ENCODE measurements around the gene VAV3. TPM values are rescaled to one million over a fixed set of nuclear protein-coding genes. Genes with fewer than 3 reads are reported as not detected.
A peak's percentile ranks its signal among the peaks of the same experiment; 100 is the strongest.

Gene VAV3
- total RNA-seq, 5 donors from 2014 or later (not counting 1 experiment from before 2014, with no cell fraction given) = 3.7 to 13.4 (median 4.6) TPM

DNA sequence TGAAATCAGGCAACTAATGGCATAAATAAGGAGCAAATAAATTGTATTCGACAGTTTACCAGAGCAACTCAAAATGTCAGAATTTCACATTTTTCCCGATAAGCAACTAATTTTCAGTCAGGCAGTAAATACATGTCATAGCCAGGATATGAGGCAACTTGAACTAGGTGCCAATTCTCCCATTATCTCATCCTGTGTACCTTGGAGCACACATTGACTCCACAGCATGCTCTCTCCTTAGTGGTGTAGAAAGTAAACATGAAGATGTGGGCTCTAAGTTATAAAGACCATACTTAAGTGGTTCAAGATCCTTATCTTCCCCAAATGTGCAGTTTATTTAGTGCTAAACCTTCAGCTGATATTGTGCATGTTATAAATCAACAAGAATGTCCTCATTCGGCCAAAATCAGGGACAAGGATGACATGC lies 197.8 kb downstream of the VAV3 start:
- H3K4me3 ChIP-seq (ENCODE audit: control insufficient read depth in 1 of 2, extremely low read depth in 1 of 2, low read length in 1 of 2) = no peak overlapping the region
- no peaks in the 10 kb centered on the region for H3K9me3 ChIP-seq
- CTCF ChIA-PET = no interaction called here
- H3K36me3 Mint-ChIP-seq = peaks cover 33% of the 10 kb centered on the region
- DNase-seq (no peak), ATAC-seq (replicated peaks in 1 of 4) (no peak)
- POLR2A ChIA-PET = no interaction called here
- no peaks in the 10 kb centered on the region for H3K4me1 ChIP-seq (ENCODE audit: control insufficient read depth in 1 of 2, extremely low read depth in 1 of 2, insufficient read depth in 2 of 2, low read length in 2 of 2)
- no peaks in the 10 kb centered on the region for H3K9me3 Mint-ChIP-seq
- no peak overlapping the region for H3K27ac ChIP-seq (ENCODE audit: low read length)
- no CpG with 5 or more reads among the region's 3 CpGs for WGBS (ENCODE audit: insufficient coverage)
- H3K4me1 Mint-ChIP-seq = no peaks in the 10 kb centered on the region
- no peak overlapping the region for H3K27ac Mint-ChIP-seq
- H3K27me3 ChIP-seq (replicated peaks in 1 of 2; ENCODE audit: control insufficient read depth in 2 of 2, extremely low read depth in 1 of 2, insufficient read depth in 2 of 2, low read length in 1 of 2) = no peaks in the 10 kb centered on the region
- no peaks in the 10 kb centered on the region for H3K27me3 Mint-ChIP-seq
- no peak overlapping the region for H3K4me3 Mint-ChIP-seq
- peaks cover 0 to 17% of the 10 kb centered on the region in 2 donors for H3K36me3 ChIP-seq (ENCODE audit: control insufficient read depth in 2 of 2, extremely low read depth in 1 of 2, insufficient read depth in 1 of 2, low read length in 1 of 2)

DNA sequence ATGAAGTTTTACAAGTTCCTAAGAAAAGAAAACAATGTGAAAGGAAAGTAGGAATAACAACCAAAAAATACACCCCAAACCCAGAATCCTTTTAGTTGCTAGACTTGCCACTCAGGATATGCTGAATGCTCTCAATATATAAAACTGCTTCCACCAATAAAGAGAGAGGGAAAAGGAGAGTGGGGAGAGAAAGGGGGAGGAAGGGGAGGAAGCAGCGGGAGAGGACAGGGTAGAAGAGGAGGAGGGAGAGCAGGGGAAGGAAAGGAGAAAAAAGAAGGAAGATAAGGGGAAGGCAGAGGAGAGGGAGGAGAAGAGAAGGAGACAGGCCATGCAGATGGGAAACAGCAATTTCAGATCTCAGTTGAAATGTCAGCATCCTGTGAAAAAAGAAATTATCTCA lies 198.4 kb downstream of the VAV3 start:
- WGBS (ENCODE audit: insufficient coverage) = no CpG with 5 or more reads among the region's 1 CpG
- H3K27me3 ChIP-seq (replicated peaks in 1 of 2; ENCODE audit: control insufficient read depth in 2 of 2, extremely low read depth in 1 of 2, insufficient read depth in 2 of 2, low read length in 1 of 2) = no peaks in the 10 kb centered on the region
- no peak overlapping the region for H3K27ac ChIP-seq (ENCODE audit: low read length)
- H3K36me3 Mint-ChIP-seq = peaks cover 33% of the 10 kb centered on the region
- no peak overlapping the region for H3K27ac Mint-ChIP-seq
- no peak for DNase-seq
- H3K4me3 Mint-ChIP-seq = no peak overlapping the region
- H3K9me3 Mint-ChIP-seq = no peaks in the 10 kb centered on the region
- H3K27me3 Mint-ChIP-seq = no peaks in the 10 kb centered on the region
- CTCF ChIA-PET = interaction anchor here in 1 of 2 donors (0.6 kb wide), 2 partner anchors 8 to 15 kb away, joined by 3 read pairs; no protein-coding TSS in a partner anchor
- no peaks in the 10 kb centered on the region for H3K4me1 Mint-ChIP-seq
- ATAC-seq (replicated peaks in 1 of 4) = no peak
- peaks cover 0 to 14% of the 10 kb centered on the region in 2 donors for H3K36me3 ChIP-seq (ENCODE audit: control insufficient read depth in 2 of 2, extremely low read depth in 1 of 2, insufficient read depth in 1 of 2, low read length in 1 of 2)
- POLR2A ChIA-PET = no interaction called here
- H3K9me3 ChIP-seq = no peaks in the 10 kb centered on the region
- H3K4me1 ChIP-seq (ENCODE audit: control insufficient read depth in 1 of 2, extremely low read depth in 1 of 2, insufficient read depth in 2 of 2, low read length in 2 of 2) = no peaks in the 10 kb centered on the region
- no peak overlapping the region for H3K4me3 ChIP-seq (ENCODE audit: control insufficient read depth in 1 of 2, extremely low read depth in 1 of 2, low read length in 1 of 2)

DNA sequence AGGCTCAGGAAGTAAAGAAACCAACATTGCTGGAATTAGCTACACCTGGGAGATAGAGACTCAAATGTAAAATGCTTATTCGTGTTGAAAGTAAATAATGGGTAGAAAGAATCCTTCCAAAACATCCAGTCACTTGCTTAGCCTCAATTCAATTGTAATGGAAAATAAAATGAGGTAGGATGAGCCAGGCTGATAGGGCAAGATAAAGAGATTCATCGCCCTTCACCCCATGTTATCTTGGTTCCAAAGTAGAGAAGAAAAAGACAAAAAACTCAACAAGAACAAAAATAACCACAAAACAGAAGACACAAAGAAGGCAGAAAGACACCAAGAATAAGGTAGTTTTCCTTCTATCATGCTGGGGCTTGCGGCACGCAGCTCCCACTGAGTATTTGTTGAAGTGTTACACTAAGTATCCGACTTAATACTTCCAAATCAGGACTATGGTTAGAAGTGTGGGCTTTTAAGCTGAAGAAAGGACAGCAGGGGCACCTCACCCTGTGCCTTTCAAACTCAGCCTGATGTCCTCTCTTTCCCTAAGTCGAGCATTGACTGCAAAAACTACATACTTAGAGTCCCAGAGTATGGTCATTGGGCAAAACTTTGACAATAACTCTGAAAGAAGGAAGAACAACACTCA lies 202.1 kb downstream of the VAV3 start:
- H3K27me3 Mint-ChIP-seq = no peaks in the 10 kb centered on the region
- no peaks in the 10 kb centered on the region for H3K9me3 ChIP-seq
- no peak overlapping the region for H3K27ac Mint-ChIP-seq
- H3K9me3 Mint-ChIP-seq = no peaks in the 10 kb centered on the region
- no CpG with 5 or more reads among the region's 6 CpGs for WGBS (ENCODE audit: insufficient coverage)
- H3K36me3 Mint-ChIP-seq = peaks cover 28% of the 10 kb centered on the region
- no peaks in the 10 kb centered on the region for H3K4me1 ChIP-seq (ENCODE audit: control insufficient read depth in 1 of 2, extremely low read depth in 1 of 2, insufficient read depth in 2 of 2, low read length in 2 of 2)
- ChIA-PET POLR2A (interaction anchor here in 1 of 2 donors (0.6 kb wide), 1 partner anchor 1147 kb away, joined by 6 read pairs; no protein-coding TSS in a partner anchor), CTCF (no interaction called here)
- no peak overlapping the region for H3K4me3 ChIP-seq (ENCODE audit: control insufficient read depth in 1 of 2, extremely low read depth in 1 of 2, low read length in 1 of 2)
- no peaks in the 10 kb centered on the region for H3K27me3 ChIP-seq (replicated peaks in 1 of 2; ENCODE audit: control insufficient read depth in 2 of 2, extremely low read depth in 1 of 2, insufficient read depth in 2 of 2, low read length in 1 of 2)
- DNase-seq (no peak), ATAC-seq (replicated peaks in 1 of 4) (no peak)
- H3K4me3 Mint-ChIP-seq = no peak overlapping the region
- H3K4me1 Mint-ChIP-seq = no peaks in the 10 kb centered on the region
- H3K27ac ChIP-seq (ENCODE audit: low read length) = no peak overlapping the region
- peaks cover 0 to 7% of the 10 kb centered on the region in 2 donors for H3K36me3 ChIP-seq (ENCODE audit: control insufficient read depth in 2 of 2, extremely low read depth in 1 of 2, insufficient read depth in 1 of 2, low read length in 1 of 2)

DNA sequence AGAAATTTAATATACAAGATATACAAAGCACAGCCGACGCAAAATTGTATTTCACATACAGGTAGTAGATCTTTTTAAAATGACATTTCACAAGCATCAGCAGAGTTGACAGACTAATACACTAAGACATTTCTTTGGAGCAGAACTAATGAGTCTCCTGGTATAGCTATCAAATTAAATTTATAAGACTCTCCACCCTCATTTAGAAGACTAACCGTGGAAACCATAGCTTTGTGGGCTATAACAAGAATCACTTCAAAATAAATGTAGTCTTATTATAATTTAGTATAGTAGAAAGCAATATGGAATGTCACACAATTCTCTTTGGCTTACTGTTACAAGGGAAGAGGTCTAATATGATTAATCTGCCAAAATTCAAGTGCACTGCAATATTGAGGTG lies 204.9 kb downstream of the VAV3 start:
- H3K27me3 ChIP-seq (replicated peaks in 1 of 2; ENCODE audit: control insufficient read depth in 2 of 2, extremely low read depth in 1 of 2, insufficient read depth in 2 of 2, low read length in 1 of 2) = no peaks in the 10 kb centered on the region
- DNase-seq = no peak
- POLR2A ChIA-PET = no interaction called here
- H3K4me1 ChIP-seq (ENCODE audit: control insufficient read depth in 1 of 2, extremely low read depth in 1 of 2, insufficient read depth in 2 of 2, low read length in 2 of 2) = no peaks in the 10 kb centered on the region
- Mint-ChIP-seq H3K27ac (no peak overlapping the region), H3K9me3 (no peaks in the 10 kb centered on the region), H3K4me3 (no peak overlapping the region), H3K36me3 (peaks cover 34% of the 10 kb centered on the region), H3K4me1 (no peaks in the 10 kb centered on the region), H3K27me3 (no peaks in the 10 kb centered on the region)
- CTCF ChIA-PET = no interaction called here
- H3K27ac ChIP-seq (ENCODE audit: low read length) = no peak overlapping the region
- no peak overlapping the region for H3K4me3 ChIP-seq (ENCODE audit: control insufficient read depth in 1 of 2, extremely low read depth in 1 of 2, low read length in 1 of 2)
- H3K9me3 ChIP-seq = no peaks in the 10 kb centered on the region
- WGBS (ENCODE audit: insufficient coverage) = no CpG with 5 or more reads among the region's 3 CpGs
- peaks cover 0 to 3% of the 10 kb centered on the region in 2 donors for H3K36me3 ChIP-seq (ENCODE audit: control insufficient read depth in 2 of 2, extremely low read depth in 1 of 2, insufficient read depth in 1 of 2, low read length in 1 of 2)
- no peak for ATAC-seq (replicated peaks in 1 of 4)

DNA sequence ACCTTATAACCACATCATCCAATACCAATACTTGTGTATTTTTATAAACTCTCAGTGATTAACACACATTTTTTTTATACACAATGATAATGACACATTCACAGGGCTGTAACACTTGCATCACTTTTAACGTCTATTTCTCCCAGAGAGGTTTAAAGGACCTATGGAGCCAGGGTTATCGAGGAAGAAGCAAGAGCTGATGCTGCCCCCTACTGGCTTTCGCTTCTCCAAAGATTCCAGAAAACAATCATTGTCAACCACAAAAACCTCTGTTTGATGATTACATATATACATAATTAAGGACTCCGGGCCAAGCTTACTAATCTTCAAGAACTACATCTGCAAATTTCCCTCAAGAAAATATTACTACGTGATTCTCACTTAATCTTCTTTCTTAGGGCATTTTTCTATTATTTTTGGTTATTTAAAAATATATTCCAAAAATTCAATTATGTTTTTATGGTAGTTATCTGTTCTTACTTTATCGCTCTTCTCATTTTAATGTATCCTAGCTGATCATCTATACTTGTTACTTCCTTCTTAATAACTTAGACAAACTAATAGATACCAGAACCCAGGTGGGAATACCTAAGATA lies 214.5 kb downstream of the VAV3 start:
- DNase-seq (peak in 6 of 35 experiments; percentile 3 to 25 (median 4)), ATAC-seq (replicated peaks in 1 of 4) (no peak)
- Histone ChIP-seq H3K27me3 (replicated peaks in 1 of 2; ENCODE audit: control insufficient read depth in 2 of 2, extremely low read depth in 1 of 2, insufficient read depth in 2 of 2, low read length in 1 of 2) (no peaks in the 10 kb centered on the region), H3K4me1 (ENCODE audit: control insufficient read depth in 1 of 2, extremely low read depth in 1 of 2, insufficient read depth in 2 of 2, low read length in 2 of 2) (no peaks in the 10 kb centered on the region), H3K9me3 (no peaks in the 10 kb centered on the region), H3K27ac (ENCODE audit: low read length) (no peak overlapping the region), H3K4me3 (ENCODE audit: control insufficient read depth in 1 of 2, extremely low read depth in 1 of 2, low read length in 1 of 2) (no peak overlapping the region), H3K36me3 (ENCODE audit: control insufficient read depth in 2 of 2, extremely low read depth in 1 of 2, insufficient read depth in 1 of 2, low read length in 1 of 2) (peaks cover 0 to 6% of the 10 kb centered on the region in 2 donors)
- H3K27me3 Mint-ChIP-seq = no peaks in the 10 kb centered on the region
- H3K36me3 Mint-ChIP-seq = peaks cover 22% of the 10 kb centered on the region
- ChIA-PET CTCF (no interaction called here), POLR2A (interaction anchor here in 1 of 2 donors (0.6 to 0.7 kb wide), 2 partner anchors 221 to 392 kb away, joined by 3 to 4 read pairs; no protein-coding TSS in a partner anchor)
- no peak overlapping the region for H3K4me3 Mint-ChIP-seq
- H3K27ac Mint-ChIP-seq = no peak overlapping the region
- WGBS (ENCODE audit: insufficient coverage) = no CpG with 5 or more reads among the region's 6 CpGs
- H3K4me1 Mint-ChIP-seq = no peaks in the 10 kb centered on the region
- H3K9me3 Mint-ChIP-seq = no peaks in the 10 kb centered on the region

DNA sequence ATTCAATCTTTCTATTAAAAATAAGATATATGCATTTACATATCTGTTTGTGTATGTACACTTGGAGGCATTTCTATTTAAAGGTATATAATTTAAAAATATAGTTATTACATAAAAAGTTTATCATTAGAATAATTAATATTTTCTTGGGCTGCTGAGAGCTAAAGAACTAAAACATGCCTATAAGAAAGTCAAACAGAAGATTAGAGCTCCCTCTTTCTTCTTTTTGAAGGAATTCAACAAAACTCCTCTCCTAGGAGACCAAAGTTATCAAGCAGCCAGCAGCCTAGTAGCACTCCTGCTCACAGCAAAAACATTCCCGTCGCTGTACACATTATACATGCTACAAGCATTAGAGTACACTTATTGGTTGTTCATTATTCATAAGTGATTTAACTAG lies 216.4 kb downstream of the VAV3 start:
- ChIA-PET POLR2A (no interaction called here), CTCF (interaction anchor here in 1 of 2 donors (0.6 kb wide), 1 partner anchor 378 kb away, joined by 4 read pairs; no protein-coding TSS in a partner anchor)
- H3K36me3 ChIP-seq (ENCODE audit: control insufficient read depth in 2 of 2, extremely low read depth in 1 of 2, insufficient read depth in 1 of 2, low read length in 1 of 2) = peaks cover 0 to 4% of the 10 kb centered on the region in 2 donors
- Mint-ChIP-seq H3K27ac (no peak overlapping the region), H3K4me1 (no peaks in the 10 kb centered on the region), H3K36me3 (peaks cover 5% of the 10 kb centered on the region), H3K27me3 (no peaks in the 10 kb centered on the region), H3K9me3 (no peaks in the 10 kb centered on the region), H3K4me3 (no peak overlapping the region)
- no peak for ATAC-seq (replicated peaks in 1 of 4)
- WGBS (ENCODE audit: insufficient coverage) = no CpG with 5 or more reads among the region's 2 CpGs
- H3K4me3 ChIP-seq (ENCODE audit: control insufficient read depth in 1 of 2, extremely low read depth in 1 of 2, low read length in 1 of 2) = no peak overlapping the region
- H3K27ac ChIP-seq (ENCODE audit: low read length) = no peak overlapping the region
- no peaks in the 10 kb centered on the region for H3K4me1 ChIP-seq (ENCODE audit: control insufficient read depth in 1 of 2, extremely low read depth in 1 of 2, insufficient read depth in 2 of 2, low read length in 2 of 2)
- DNase-seq = no peak
- no peaks in the 10 kb centered on the region for H3K9me3 ChIP-seq
- H3K27me3 ChIP-seq (replicated peaks in 1 of 2; ENCODE audit: control insufficient read depth in 2 of 2, extremely low read depth in 1 of 2, insufficient read depth in 2 of 2, low read length in 1 of 2) = no peaks in the 10 kb centered on the region

All from T-cell (primary cell).